ENCODE results near the gene RNF157. TPM values are rescaled to one million over a fixed set of nuclear protein-coding genes. Genes with fewer than 3 reads are reported as not detected.

Gene RNF157
- total RNA-seq, 1 donor from 2014 or later, result 6.8 TPM

DNA sequence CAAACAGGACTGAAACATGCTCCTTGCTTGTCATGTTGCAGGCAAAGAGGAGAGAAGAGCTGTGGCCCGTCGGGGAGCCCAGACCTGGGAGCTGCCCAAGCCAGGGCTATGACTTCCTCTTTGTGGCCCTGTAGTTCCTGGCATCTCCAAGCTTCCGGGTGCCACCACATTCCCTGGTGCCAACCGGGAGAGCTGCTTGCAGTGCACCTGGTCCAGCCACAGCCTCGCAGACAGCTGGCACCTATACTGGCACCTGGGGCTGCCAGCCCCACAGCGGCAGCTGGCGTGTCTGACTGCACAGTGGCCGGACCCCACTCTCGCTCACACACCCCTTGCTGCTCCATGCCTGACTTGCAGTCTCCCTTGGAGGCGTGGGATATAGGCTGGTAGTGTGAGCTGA, 62.2 kb downstream of the RNF157 start:
- Histone ChIP-seq H3K27me3 (ENCODE audit: control insufficient read depth in 3 of 3, insufficient read depth in 3 of 3, low read length in 3 of 3) (no peaks in the 10 kb centered on the region), H3K27ac (ENCODE audit: low read depth, low read length) (no peak overlapping the region), H3K9me3 (ENCODE audit: control insufficient read depth in 3 of 3, low read length in 3 of 3) (no peaks in the 10 kb centered on the region), H3K4me3 (ENCODE audit: low read length in 3 of 3) (no peak overlapping the region), H3K9ac (ENCODE audit: low read depth in 1 of 3, low read length in 3 of 3) (no peak overlapping the region), H3K36me3 (ENCODE audit: control insufficient read depth in 3 of 3, insufficient read depth in 3 of 3, low read length in 3 of 3) (no peaks in the 10 kb centered on the region), H3K4me1 (ENCODE audit: control insufficient read depth in 3 of 3, insufficient read depth in 3 of 3, low read length in 3 of 3) (peaks cover 0 to 22% (median 10%) of the 10 kb centered on the region in 3 donors)

DNA sequence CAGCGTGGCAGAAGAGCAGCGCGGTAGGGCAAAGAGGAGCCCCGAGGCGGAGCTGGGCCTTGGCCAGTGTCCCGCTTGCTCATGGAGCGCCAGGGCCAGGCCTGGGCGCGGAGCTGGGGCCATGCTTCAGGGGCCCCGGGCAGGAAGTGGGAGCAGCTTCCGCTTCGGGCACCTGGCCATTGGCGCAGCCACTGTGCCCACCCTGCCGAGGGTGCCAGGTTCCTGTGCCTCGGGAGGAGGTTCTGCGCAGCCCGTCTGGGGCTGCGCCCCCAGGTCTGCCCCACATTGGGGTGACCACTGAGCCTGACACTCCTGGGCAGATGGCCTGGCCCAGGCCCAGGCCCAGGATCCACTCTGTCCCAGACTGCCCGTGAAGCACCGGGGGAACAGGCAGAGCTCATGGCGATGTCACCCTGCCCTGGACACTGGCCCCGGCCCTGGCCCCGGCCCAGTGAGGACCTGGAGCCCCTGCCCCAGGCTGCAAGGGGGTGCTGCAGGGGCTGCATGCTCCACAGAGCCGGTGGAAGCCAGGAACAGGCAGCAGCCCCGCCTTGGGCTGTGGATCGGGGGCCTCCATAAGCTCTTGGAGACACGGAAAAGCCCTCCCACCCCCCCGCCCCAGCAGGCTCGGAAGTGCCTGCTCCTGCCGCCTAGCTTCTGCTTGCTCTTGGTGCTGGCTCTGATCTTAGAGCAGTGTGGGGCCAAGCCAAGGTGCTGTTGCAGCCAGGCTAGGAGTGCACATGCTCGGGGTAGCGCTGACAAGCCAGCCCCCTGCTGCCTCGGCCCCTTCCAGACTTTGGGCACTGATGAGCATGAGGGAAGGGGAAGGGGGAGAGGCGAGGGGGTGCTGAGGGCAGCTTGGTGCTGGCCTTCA, 63.4 kb downstream of the RNF157 start:
- H3K9ac ChIP-seq (ENCODE audit: low read depth in 1 of 3, low read length in 3 of 3), result no peak overlapping the region
- H3K27ac ChIP-seq (ENCODE audit: low read depth, low read length), result no peak overlapping the region
- no peaks in the 10 kb centered on the region for H3K9me3 ChIP-seq (ENCODE audit: control insufficient read depth in 3 of 3, low read length in 3 of 3)
- H3K4me1 ChIP-seq (ENCODE audit: control insufficient read depth in 3 of 3, insufficient read depth in 3 of 3, low read length in 3 of 3), result peaks cover 0 to 18% (median 6%) of the 10 kb centered on the region in 3 donors
- H3K36me3 ChIP-seq (ENCODE audit: control insufficient read depth in 3 of 3, insufficient read depth in 3 of 3, low read length in 3 of 3), result no peaks in the 10 kb centered on the region
- H3K27me3 ChIP-seq (ENCODE audit: control insufficient read depth in 3 of 3, insufficient read depth in 3 of 3, low read length in 3 of 3), result no peaks in the 10 kb centered on the region
- H3K4me3 ChIP-seq (ENCODE audit: low read length in 3 of 3), result no peak overlapping the region

- no peaks in the 10 kb centered on the region for H3K36me3 ChIP-seq (ENCODE audit: control insufficient read depth in 3 of 3, insufficient read depth in 3 of 3, low read length in 3 of 3)
- no peaks in the 10 kb centered on the region for H3K9me3 ChIP-seq (ENCODE audit: control insufficient read depth in 3 of 3, low read length in 3 of 3)
- H3K27me3 ChIP-seq (ENCODE audit: control insufficient read depth in 3 of 3, insufficient read depth in 3 of 3, low read length in 3 of 3), result no peaks in the 10 kb centered on the region
- no peak overlapping the region for H3K4me3 ChIP-seq (ENCODE audit: low read length in 3 of 3)
- H3K4me1 ChIP-seq (ENCODE audit: control insufficient read depth in 3 of 3, insufficient read depth in 3 of 3, low read length in 3 of 3), result peaks cover 0 to 10% (median 4%) of the 10 kb centered on the region in 3 donors
- no peak overlapping the region for H3K9ac ChIP-seq (ENCODE audit: low read depth in 1 of 3, low read length in 3 of 3)
- no peak overlapping the region for H3K27ac ChIP-seq (ENCODE audit: low read depth, low read length)
These were observed 66.3 kb downstream of the RNF157 start for GRCh38 chr17:76174037-76174436.

DNA sequence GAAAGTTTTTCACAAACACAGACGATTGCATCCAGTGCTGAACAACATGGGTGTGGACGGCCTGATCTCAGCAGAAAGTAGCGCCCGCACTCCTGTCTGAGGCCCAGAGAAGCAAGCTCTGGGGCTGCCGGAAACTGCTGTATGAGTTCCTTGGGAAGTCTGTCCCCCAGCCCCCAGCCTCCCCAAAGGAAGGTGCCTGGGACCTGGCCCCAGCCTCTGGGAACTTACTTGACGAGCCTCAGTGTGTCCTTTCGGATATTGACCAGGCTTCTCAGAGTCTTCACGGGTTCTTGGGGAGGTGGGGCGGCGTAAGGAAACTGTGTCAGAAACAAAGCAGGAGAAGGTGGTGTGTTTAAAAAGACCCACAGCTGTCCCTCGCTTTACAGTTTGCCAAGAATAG, 66.8 kb downstream of the RNF157 start:
- H3K27ac ChIP-seq (ENCODE audit: low read depth, low read length), result no peak overlapping the region
- no peaks in the 10 kb centered on the region for H3K27me3 ChIP-seq (ENCODE audit: control insufficient read depth in 3 of 3, insufficient read depth in 3 of 3, low read length in 3 of 3)
- no peak overlapping the region for H3K4me3 ChIP-seq (ENCODE audit: low read length in 3 of 3)
- no peaks in the 10 kb centered on the region for H3K36me3 ChIP-seq (ENCODE audit: control insufficient read depth in 3 of 3, insufficient read depth in 3 of 3, low read length in 3 of 3)
- H3K9ac ChIP-seq (ENCODE audit: low read depth in 1 of 3, low read length in 3 of 3), result no peak overlapping the region
- peaks cover 0 to 10% (median 4%) of the 10 kb centered on the region in 3 donors for H3K4me1 ChIP-seq (ENCODE audit: control insufficient read depth in 3 of 3, insufficient read depth in 3 of 3, low read length in 3 of 3)
- no peaks in the 10 kb centered on the region for H3K9me3 ChIP-seq (ENCODE audit: control insufficient read depth in 3 of 3, low read length in 3 of 3)

DNA sequence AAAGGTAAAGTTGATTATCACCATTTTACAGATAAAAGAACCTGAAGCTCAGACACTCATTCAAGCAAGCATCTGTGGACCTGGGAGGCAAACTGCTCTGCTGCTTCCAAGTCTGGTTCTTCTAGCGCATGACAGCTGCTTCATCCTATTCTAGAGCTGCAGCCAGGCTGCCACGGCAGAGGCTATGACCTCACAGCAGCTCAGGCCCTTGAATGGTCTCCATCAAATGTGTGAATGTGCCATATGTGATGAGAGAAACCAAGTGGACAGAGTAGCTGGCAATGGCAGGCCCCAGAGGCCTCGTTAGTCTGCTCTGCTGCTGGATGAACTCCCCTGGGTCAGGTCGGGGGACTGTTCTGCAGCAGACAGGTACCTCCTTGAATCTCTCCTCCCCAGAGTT, 68.6 kb downstream of the RNF157 start:
- Histone ChIP-seq H3K9ac (ENCODE audit: low read depth in 1 of 3, low read length in 3 of 3) (no peak overlapping the region), H3K27me3 (ENCODE audit: control insufficient read depth in 3 of 3, insufficient read depth in 3 of 3, low read length in 3 of 3) (peaks cover 0 to 2% (median 0%) of the 10 kb centered on the region in 3 donors)

DNA sequence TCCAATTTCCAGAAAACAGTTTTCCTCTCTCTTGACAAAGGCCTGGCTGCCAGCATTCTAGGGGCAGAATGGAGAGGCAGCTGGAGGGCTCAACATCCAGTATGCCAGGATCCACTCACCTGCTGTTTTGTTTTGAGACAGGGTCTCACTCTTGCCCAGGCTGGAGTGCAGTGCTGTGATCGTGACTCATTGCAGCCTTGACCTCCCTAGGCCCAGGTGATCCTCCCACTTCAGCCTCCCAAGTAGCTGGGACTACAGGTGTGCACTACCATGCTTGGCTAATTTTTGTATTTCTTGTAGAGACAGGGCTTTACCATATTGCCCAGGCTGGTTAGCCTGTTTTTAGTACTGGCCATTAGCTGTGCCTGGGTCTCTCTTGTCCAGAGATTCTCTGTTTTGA, 70.2 kb downstream of the RNF157 start:
- Histone ChIP-seq H3K4me1 (ENCODE audit: control insufficient read depth in 3 of 3, insufficient read depth in 3 of 3, low read length in 3 of 3) (no peaks in the 10 kb centered on the region), H3K9me3 (ENCODE audit: control insufficient read depth in 3 of 3, low read length in 3 of 3) (no peaks in the 10 kb centered on the region), H3K27me3 (ENCODE audit: control insufficient read depth in 3 of 3, insufficient read depth in 3 of 3, low read length in 3 of 3) (peaks cover 0 to 2% (median 0%) of the 10 kb centered on the region in 3 donors), H3K9ac (ENCODE audit: low read depth in 1 of 3, low read length in 3 of 3) (no peak overlapping the region), H3K27ac (ENCODE audit: low read depth, low read length) (no peak overlapping the region), H3K36me3 (ENCODE audit: control insufficient read depth in 3 of 3, insufficient read depth in 3 of 3, low read length in 3 of 3) (peaks cover 4 to 10% (median 6%) of the 10 kb centered on the region in 3 donors), H3K4me3 (ENCODE audit: low read length in 3 of 3) (no peak overlapping the region)

More for the DNA sequence above, 68.6 kb downstream of the RNF157 start:
- Histone ChIP-seq H3K27ac (ENCODE audit: low read depth, low read length) (no peak overlapping the region), H3K9me3 (ENCODE audit: control insufficient read depth in 3 of 3, low read length in 3 of 3) (no peaks in the 10 kb centered on the region), H3K36me3 (ENCODE audit: control insufficient read depth in 3 of 3, insufficient read depth in 3 of 3, low read length in 3 of 3) (peaks cover 3 to 6% (median 5%) of the 10 kb centered on the region in 3 donors), H3K4me1 (ENCODE audit: control insufficient read depth in 3 of 3, insufficient read depth in 3 of 3, low read length in 3 of 3) (no peaks in the 10 kb centered on the region), H3K4me3 (ENCODE audit: low read length in 3 of 3) (no peak overlapping the region)

DNA sequence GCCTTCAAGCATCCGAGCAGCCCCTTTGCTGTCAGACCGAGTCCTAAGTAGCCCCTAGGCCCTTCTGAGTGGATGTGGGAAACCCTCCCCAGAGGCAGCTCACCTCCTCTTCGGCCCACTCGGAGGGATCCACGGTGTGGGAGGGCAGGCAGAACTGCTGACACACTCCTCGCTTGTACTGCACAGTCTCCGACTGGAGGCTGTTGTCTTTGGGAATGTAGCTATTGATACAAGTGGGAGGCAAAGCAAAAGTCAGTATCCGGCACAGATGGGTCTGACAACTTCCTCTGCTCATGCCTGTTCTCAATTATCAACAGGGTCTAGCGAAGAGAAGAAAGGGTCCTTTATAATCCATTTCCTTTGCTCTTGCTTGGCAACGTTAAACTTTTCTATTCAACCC, 73.4 kb downstream of the RNF157 start:
- Histone ChIP-seq H3K9ac (ENCODE audit: low read depth in 1 of 3, low read length in 3 of 3) (no peak overlapping the region), H3K4me1 (ENCODE audit: control insufficient read depth in 3 of 3, insufficient read depth in 3 of 3, low read length in 3 of 3) (no peaks in the 10 kb centered on the region), H3K36me3 (ENCODE audit: control insufficient read depth in 3 of 3, insufficient read depth in 3 of 3, low read length in 3 of 3) (peaks cover 4 to 16% (median 6%) of the 10 kb centered on the region in 3 donors), H3K4me3 (ENCODE audit: low read length in 3 of 3) (no peak overlapping the region), H3K27ac (ENCODE audit: low read depth, low read length) (no peak overlapping the region), H3K27me3 (ENCODE audit: control insufficient read depth in 3 of 3, insufficient read depth in 3 of 3, low read length in 3 of 3) (peaks cover 0 to 2% (median 0%) of the 10 kb centered on the region in 3 donors), H3K9me3 (ENCODE audit: control insufficient read depth in 3 of 3, low read length in 3 of 3) (no peaks in the 10 kb centered on the region)

DNA sequence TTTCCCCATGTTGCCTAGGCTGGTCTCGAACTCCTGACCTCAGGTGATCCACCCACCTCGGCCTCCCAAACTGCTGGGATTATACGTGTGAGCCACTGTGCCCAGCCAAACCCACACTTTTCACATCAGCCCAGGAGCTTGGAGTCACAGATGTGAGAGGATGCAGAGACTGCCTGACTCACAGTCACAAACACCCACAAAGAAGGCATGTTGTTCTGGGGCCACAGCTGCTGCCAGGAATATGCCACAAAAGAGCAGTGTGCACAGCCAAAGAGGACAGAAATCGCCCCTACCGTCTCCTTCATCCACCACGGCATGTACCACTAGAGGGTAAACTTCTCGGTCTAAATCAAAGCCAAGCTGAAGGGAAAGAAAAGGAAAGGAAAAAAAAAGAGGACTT, 74.1 kb downstream of the RNF157 start:
- Histone ChIP-seq H3K27ac (ENCODE audit: low read depth, low read length) (no peak overlapping the region), H3K27me3 (ENCODE audit: control insufficient read depth in 3 of 3, insufficient read depth in 3 of 3, low read length in 3 of 3) (peaks cover 0 to 2% (median 0%) of the 10 kb centered on the region in 3 donors), H3K36me3 (ENCODE audit: control insufficient read depth in 3 of 3, insufficient read depth in 3 of 3, low read length in 3 of 3) (peaks cover 7 to 24% (median 11%) of the 10 kb centered on the region in 3 donors), H3K9me3 (ENCODE audit: control insufficient read depth in 3 of 3, low read length in 3 of 3) (no peaks in the 10 kb centered on the region), H3K4me3 (ENCODE audit: low read length in 3 of 3) (no peak overlapping the region), H3K4me1 (ENCODE audit: control insufficient read depth in 3 of 3, insufficient read depth in 3 of 3, low read length in 3 of 3) (no peaks in the 10 kb centered on the region), H3K9ac (ENCODE audit: low read depth in 1 of 3, low read length in 3 of 3) (no peak overlapping the region)

GRCh38 chr17:76164331-76164730, 76.0 kb downstream of the RNF157 start:
- Histone ChIP-seq H3K9me3 (ENCODE audit: control insufficient read depth in 3 of 3, low read length in 3 of 3) (no peaks in the 10 kb centered on the region), H3K9ac (ENCODE audit: low read depth in 1 of 3, low read length in 3 of 3) (no peak overlapping the region), H3K4me1 (ENCODE audit: control insufficient read depth in 3 of 3, insufficient read depth in 3 of 3, low read length in 3 of 3) (no peaks in the 10 kb centered on the region), H3K27ac (ENCODE audit: low read depth, low read length) (no peak overlapping the region), H3K27me3 (ENCODE audit: control insufficient read depth in 3 of 3, insufficient read depth in 3 of 3, low read length in 3 of 3) (peaks cover 0 to 2% (median 0%) of the 10 kb centered on the region in 3 donors), H3K4me3 (ENCODE audit: low read length in 3 of 3) (no peak overlapping the region), H3K36me3 (ENCODE audit: control insufficient read depth in 3 of 3, insufficient read depth in 3 of 3, low read length in 3 of 3) (peaks cover 7 to 32% (median 13%) of the 10 kb centered on the region in 3 donors)

DNA sequence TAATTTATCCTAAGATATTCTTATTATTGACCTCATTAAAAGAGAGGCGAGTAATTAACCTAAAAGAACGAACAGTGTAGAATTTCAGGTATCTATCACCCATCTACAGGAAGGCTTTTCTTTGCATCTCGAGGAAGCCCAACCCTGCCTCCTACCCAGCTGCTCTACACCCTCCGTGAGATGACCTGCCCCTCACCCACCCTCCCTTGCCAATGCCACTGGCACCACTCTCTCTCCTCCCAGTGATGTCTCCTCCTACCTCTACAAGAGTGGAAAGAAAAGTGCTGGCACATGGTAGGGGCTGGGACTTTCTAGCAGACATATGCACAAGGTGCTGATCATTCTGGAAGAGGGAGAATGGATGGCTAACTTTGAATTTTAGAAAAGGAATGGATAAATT, 76.4 kb downstream of the RNF157 start:
- peaks cover 0 to 2% (median 0%) of the 10 kb centered on the region in 3 donors for H3K27me3 ChIP-seq (ENCODE audit: control insufficient read depth in 3 of 3, insufficient read depth in 3 of 3, low read length in 3 of 3)

More for the DNA sequence above, 76.4 kb downstream of the RNF157 start:
- H3K9me3 ChIP-seq (ENCODE audit: control insufficient read depth in 3 of 3, low read length in 3 of 3), result no peaks in the 10 kb centered on the region
- no peaks in the 10 kb centered on the region for H3K4me1 ChIP-seq (ENCODE audit: control insufficient read depth in 3 of 3, insufficient read depth in 3 of 3, low read length in 3 of 3)
- H3K9ac ChIP-seq (ENCODE audit: low read depth in 1 of 3, low read length in 3 of 3), result no peak overlapping the region
- peaks cover 11 to 36% (median 15%) of the 10 kb centered on the region in 3 donors for H3K36me3 ChIP-seq (ENCODE audit: control insufficient read depth in 3 of 3, insufficient read depth in 3 of 3, low read length in 3 of 3)
- H3K27ac ChIP-seq (ENCODE audit: low read depth, low read length), result no peak overlapping the region
- no peak overlapping the region for H3K4me3 ChIP-seq (ENCODE audit: low read length in 3 of 3)

All from skeletal muscle tissue (tissue), 4 donors.